Fibroblast of the aortic adventitia (primary cell): ENCODE results near the gene TRPV2. TPM values are rescaled to one million over a fixed set of nuclear protein-coding genes. Genes with fewer than 3 reads are reported as not detected.
A peak's percentile ranks its signal among the peaks of the same experiment; 100 is the strongest.

Experiments
- DNase-seq: peaks from one replicate; pipeline ENCODE4 v3.0.0-alpha.2; 2010; ENCODE audit warnings: low read depth
- H3K4me3 ChIP-seq: 2 replicates; pipeline ENCODE4 v1.5.1; 2011; ENCODE audit warnings: low read depth, mild to moderate bottlenecking, control low read depth, low read length, moderate library complexity
- CTCF ChIP-seq: IDR thresholded peaks from 2 replicates; pipeline ENCODE4 v1.5.1; 2011; ENCODE audit warnings: mild to moderate bottlenecking, low read length, control low read depth, inconsistent platforms; ENCODE audit not compliant: insufficient read depth
- total RNA-seq: library from RNA; depleted of rRNA; stranded (reverse); fragments of >200 nt; gene quantifications from 2 replicates; pipeline ENCODE4 v1.2.3, GENCODE V29; 2012; ENCODE audit warnings: low replicate concordance

Gene TRPV2
- total RNA-seq, 1 donor = 5.3 TPM

- DNase-seq = no peak
- no peak overlapping the region for H3K4me3 ChIP-seq
- TF ChIP-seq CTCF = no peak
Observed at GRCh38 chr17:16468428-16468992, 53.1 kb downstream of the TRPV2 start.

- no peak overlapping the region for H3K4me3 ChIP-seq
- TF ChIP-seq CTCF = peak; percentile 9
- no peak for DNase-seq
Observed at GRCh38 chr17:16470265-16470664, 54.9 kb downstream of the TRPV2 start.

GRCh38 chr17:16471295-16471694 lies 55.9 kb downstream of the TRPV2 start:
- no peak for TF ChIP-seq CTCF
- no peak for DNase-seq
- H3K4me3 ChIP-seq = no peak overlapping the region

- no peak overlapping the region for H3K4me3 ChIP-seq
- DNase-seq = peak; percentile 58
- TF ChIP-seq CTCF = no peak
Observed at GRCh38 chr17:16472539-16472938, 57.2 kb downstream of the TRPV2 start.

- H3K4me3 ChIP-seq = no peak overlapping the region
- no peak for DNase-seq
- TF ChIP-seq CTCF = no peak
Observed at GRCh38 chr17:16473044-16474011, 58.0 kb downstream of the TRPV2 start.

GRCh38 chr17:16474012-16474725 lies 58.8 kb downstream of the TRPV2 start:
- H3K4me3 ChIP-seq = no peak overlapping the region
- DNase-seq = peak; percentile 45
- TF ChIP-seq CTCF = no peak
